ENCODE results near the gene EML6.

GRCh38 chr2:54924121-54924520 is 200.7 kb downstream of the EML6 start:
- TF ChIP-seq CTCF (IDR thresholded peaks at IDR 0.05) (no peak), POLR2A (IDR thresholded peaks at IDR 0.05) (no peak)

Measured in Peyer's patch (tissue), 4 donors.